ENCODE measurements around the gene CENPH.
"Not testable (repeated sequence)": the region's sequence is repeated elsewhere in the genome, so short reads cannot be mapped to it uniquely, and the experiment has no call there.

CENPH gene, protein sequence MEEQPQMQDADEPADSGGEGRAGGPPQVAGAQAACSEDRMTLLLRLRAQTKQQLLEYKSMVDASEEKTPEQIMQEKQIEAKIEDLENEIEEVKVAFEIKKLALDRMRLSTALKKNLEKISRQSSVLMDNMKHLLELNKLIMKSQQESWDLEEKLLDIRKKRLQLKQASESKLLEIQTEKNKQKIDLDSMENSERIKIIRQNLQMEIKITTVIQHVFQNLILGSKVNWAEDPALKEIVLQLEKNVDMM

DNA sequence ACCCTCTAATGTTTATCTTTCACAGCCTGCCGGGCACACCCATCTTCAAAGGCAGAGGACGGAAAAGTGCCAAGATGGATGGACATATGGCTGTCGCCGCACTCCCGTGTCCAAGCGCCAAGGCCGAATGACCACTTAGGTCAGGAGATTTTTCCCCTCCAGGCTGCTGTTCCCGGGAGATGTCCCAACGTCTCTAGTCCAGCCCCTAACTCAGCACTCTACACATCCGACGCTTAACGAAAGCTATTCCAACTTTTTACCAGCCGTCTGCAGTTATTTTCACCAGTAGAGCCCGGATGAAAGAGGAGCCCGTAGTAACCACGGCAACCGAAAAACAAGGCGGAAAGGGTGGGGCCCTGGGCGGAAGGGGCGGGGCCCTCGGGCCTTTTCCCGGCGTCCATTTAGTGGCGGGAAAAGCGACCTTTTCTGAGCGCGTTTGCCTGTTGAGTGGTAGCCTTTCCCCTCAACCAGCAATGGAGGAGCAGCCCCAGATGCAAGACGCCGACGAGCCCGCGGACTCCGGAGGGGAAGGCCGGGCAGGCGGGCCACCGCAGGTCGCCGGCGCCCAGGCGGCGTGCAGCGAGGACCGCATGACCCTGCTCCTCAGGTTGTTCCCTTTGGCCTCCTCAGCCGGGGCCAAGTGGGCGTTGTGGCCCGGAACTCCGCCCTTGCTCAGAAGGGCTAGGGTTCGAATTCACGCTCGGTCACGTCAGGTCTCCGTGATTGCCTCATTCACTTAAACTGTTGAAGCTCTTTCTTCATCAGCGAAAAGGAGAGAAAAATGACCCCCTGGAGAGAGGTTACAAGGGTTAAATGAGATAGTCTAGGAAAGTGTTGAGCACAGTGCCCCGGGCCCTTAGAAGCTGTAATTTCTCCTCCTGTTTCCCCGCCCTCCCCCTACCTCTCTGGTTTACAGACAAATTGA, at the start of gene CENPH:
Gene CENPH, plus strand, starts transcription at position 422 of the 925 bp plus-strand sequence. Its CDS starts 52 bp downstream, at position 474.
- H3K36me3 ChIP-seq (ENCODE audit: control insufficient read depth in 2 of 2, insufficient read depth in 2 of 2, low read length in 2 of 2), result no peaks in the 10 kb centered on the region
- no peaks in the 10 kb centered on the region for H3K9me3 ChIP-seq (ENCODE audit: control insufficient read depth in 2 of 2, low read length in 2 of 2)
- H3K4me3 ChIP-seq (ENCODE audit: low read length in 2 of 2), result peak within 1 kb of the TSS; percentile 98
- H3K4me1 ChIP-seq (ENCODE audit: control insufficient read depth, insufficient read depth, low read length), result peaks cover 14% of the 10 kb centered on the region
- H3K27me3 ChIP-seq (ENCODE audit: control insufficient read depth in 1 of 2, insufficient read depth in 2 of 2, low read length in 2 of 2), result no peaks in the 10 kb centered on the region
- H3K27ac ChIP-seq (ENCODE audit: low read length), result peak within 1 kb of the TSS; percentile 64
- peak within 1 kb of the TSS; percentile 76 to 89 for H3K9ac ChIP-seq (ENCODE audit: low read length in 2 of 2)

DNA sequence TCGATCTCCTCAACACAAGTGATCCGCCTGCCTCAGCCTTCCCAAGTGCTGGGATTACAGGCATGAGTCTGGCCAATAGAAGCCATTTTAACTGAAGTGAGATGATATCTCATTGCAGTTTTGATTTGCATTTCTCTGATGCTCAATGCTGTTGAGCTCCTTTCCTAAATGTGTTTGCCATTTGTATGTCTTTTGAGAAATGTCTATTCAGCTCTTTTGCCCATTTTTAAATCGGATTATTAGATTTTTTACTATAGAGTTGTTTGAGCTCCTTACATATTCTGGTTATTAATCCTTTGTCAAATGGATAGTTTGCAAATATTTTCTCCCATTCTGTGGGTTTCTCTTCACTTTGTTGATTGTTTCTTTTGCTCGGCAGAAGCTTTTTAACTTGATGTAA, 49.1 kb upstream of the CENPH start:
- not testable (repeated sequence) for H3K27ac ChIP-seq (ENCODE audit: low read length); H3K4me1 ChIP-seq (ENCODE audit: control insufficient read depth, insufficient read depth, low read length); H3K36me3 ChIP-seq (ENCODE audit: control insufficient read depth in 2 of 2, insufficient read depth in 2 of 2, low read length in 2 of 2); H3K9me3 ChIP-seq (ENCODE audit: control insufficient read depth in 2 of 2, low read length in 2 of 2); H3K27me3 ChIP-seq (ENCODE audit: control insufficient read depth in 1 of 2, insufficient read depth in 2 of 2, low read length in 2 of 2); H3K4me3 ChIP-seq (ENCODE audit: low read length in 2 of 2); H3K9ac ChIP-seq (ENCODE audit: low read length in 2 of 2)

DNA sequence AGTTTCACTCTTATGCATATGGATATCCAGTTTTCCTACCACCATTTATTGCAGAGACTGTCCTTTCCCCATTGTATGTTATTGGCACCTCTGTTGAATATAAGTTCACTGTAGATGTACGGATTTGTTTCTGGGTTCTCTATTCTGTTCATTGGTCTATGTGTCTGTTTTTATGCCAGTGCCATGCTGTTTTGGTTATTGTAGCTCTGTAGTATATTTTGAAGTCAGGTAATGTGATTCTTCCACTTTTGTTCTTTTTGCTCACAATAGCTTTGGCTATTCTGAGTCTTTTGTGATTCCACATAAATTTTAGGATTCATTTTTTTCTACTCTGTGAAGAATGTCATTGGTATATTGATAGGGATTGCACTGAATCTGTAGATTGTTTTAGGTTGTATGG, 48.6 kb upstream of the CENPH start:
- Histone ChIP-seq H3K9ac (ENCODE audit: low read length in 2 of 2) (no peak overlapping the region), H3K9me3 (ENCODE audit: control insufficient read depth in 2 of 2, low read length in 2 of 2) (peaks cover 0 to 3% of the 10 kb centered on the region in 2 donors), H3K27ac (ENCODE audit: low read length) (no peak overlapping the region), H3K4me3 (ENCODE audit: low read length in 2 of 2) (no peak overlapping the region), H3K4me1 (ENCODE audit: control insufficient read depth, insufficient read depth, low read length) (no peaks in the 10 kb centered on the region), H3K36me3 (ENCODE audit: control insufficient read depth in 2 of 2, insufficient read depth in 2 of 2, low read length in 2 of 2) (no peaks in the 10 kb centered on the region), H3K27me3 (ENCODE audit: control insufficient read depth in 1 of 2, insufficient read depth in 2 of 2, low read length in 2 of 2) (no peaks in the 10 kb centered on the region)

DNA sequence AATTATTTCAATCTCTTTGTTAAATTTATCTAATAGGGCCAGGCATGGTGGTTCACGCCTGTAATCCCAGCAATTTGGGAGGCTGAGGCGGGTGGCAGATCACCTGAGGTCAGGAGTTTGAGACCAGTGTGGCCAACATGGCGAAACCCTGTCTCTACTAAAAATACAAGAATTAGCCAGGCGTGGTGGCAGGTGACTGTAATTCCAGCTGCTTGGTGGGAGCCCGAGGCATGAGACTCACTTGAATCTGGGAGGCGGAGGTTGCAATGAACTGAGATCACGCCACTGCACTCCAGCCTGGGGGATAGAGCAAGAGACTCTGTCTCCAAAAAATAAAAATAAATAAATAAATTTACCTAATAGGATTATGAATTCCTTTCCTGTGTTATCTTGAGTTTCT, 40.8 kb upstream of the CENPH start:
- H3K9me3 ChIP-seq (ENCODE audit: control insufficient read depth in 2 of 2, low read length in 2 of 2); H3K4me1 ChIP-seq (ENCODE audit: control insufficient read depth, insufficient read depth, low read length); H3K4me3 ChIP-seq (ENCODE audit: low read length in 2 of 2); H3K36me3 ChIP-seq (ENCODE audit: control insufficient read depth in 2 of 2, insufficient read depth in 2 of 2, low read length in 2 of 2); H3K9ac ChIP-seq (ENCODE audit: low read length in 2 of 2); H3K27me3 ChIP-seq (ENCODE audit: control insufficient read depth in 1 of 2, insufficient read depth in 2 of 2, low read length in 2 of 2); H3K27ac ChIP-seq (ENCODE audit: low read length): not testable (repeated sequence)

DNA sequence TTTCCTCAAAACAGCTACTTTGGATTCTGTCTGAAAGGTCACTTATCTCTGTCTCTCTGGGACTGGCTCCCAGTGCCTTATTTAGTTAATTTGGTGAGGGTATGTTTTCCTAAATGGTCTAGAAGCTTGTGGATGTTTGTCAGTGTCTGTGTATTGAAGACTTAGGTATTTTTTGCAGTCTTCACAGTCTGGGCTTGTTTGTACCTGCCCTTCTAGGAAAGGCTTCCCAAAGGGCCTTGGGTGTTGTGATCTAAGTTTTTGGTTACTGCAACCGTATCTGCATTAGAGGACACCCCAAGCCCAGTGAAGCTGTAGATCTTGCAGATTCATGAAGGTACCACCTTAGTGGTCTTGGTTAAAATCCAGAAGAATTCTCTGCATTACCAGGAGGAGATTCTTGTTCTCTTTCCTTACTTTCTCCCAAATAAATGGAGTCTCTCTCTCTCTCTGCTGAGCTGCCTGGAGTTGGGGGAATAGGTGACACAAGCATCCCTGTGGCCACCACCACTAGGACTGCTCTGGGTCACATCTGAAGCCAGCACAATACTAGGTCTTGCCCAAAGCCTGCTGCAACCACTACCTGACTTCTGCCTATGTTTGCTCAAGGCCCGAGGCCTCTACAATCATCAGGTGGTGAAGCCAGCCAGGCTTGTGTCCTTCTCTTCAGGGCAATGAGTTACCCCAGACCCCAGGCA, 40.3 kb upstream of the CENPH start:
- Histone ChIP-seq H3K9ac (ENCODE audit: low read length in 2 of 2) (no peak overlapping the region), H3K27ac (ENCODE audit: low read length) (no peak overlapping the region), H3K4me3 (ENCODE audit: low read length in 2 of 2) (no peak overlapping the region)

DNA sequence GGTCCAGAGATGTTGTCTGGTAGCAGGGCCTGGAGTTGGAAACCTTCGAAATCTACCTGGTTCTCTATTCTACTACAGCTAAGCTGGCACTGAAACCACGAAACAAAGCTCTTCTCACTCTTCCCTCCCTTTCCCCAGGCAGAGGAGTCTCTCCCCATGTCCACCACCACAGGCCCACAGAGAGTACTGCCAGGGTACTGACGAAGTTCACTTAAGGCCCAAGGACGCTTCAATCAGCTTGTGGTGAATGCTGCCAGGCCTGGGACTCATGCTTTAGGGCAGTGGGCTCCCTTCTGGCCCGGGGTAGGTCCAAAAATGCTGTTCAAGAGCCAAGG, 39.7 kb upstream of the CENPH start:
- no peaks in the 10 kb centered on the region for H3K27me3 ChIP-seq (ENCODE audit: control insufficient read depth in 1 of 2, insufficient read depth in 2 of 2, low read length in 2 of 2)
- no peak overlapping the region for H3K27ac ChIP-seq (ENCODE audit: low read length)
- no peaks in the 10 kb centered on the region for H3K4me1 ChIP-seq (ENCODE audit: control insufficient read depth, insufficient read depth, low read length)
- no peak overlapping the region for H3K4me3 ChIP-seq (ENCODE audit: low read length in 2 of 2)
- no peaks in the 10 kb centered on the region for H3K36me3 ChIP-seq (ENCODE audit: control insufficient read depth in 2 of 2, insufficient read depth in 2 of 2, low read length in 2 of 2)
- H3K9me3 ChIP-seq (ENCODE audit: control insufficient read depth in 2 of 2, low read length in 2 of 2), result no peaks in the 10 kb centered on the region
- H3K9ac ChIP-seq (ENCODE audit: low read length in 2 of 2), result no peak overlapping the region

More for the DNA sequence above, 40.3 kb upstream of the CENPH start:
- H3K36me3 ChIP-seq (ENCODE audit: control insufficient read depth in 2 of 2, insufficient read depth in 2 of 2, low read length in 2 of 2), result no peaks in the 10 kb centered on the region
- H3K4me1 ChIP-seq (ENCODE audit: control insufficient read depth, insufficient read depth, low read length), result no peaks in the 10 kb centered on the region
- no peaks in the 10 kb centered on the region for H3K9me3 ChIP-seq (ENCODE audit: control insufficient read depth in 2 of 2, low read length in 2 of 2)
- no peaks in the 10 kb centered on the region for H3K27me3 ChIP-seq (ENCODE audit: control insufficient read depth in 1 of 2, insufficient read depth in 2 of 2, low read length in 2 of 2)

DNA sequence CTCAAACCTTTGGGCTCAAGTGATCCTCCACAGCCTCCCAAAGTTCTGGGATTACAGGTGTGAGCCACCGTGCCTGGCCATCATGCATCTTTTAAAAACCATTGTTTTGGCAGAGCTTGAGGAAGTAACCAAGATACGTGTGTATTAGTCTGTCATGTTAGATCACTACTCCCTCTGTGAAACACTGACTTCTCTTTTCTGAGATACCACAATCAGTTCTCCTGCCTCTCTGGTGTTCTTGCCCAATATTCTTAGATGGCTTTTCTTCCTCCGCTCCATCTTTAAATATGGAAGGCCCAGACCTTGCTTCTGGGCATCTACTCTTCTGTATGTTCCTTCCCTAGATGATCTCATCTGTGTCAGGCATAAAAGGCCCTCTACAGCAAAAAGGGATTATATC, 36.7 kb upstream of the CENPH start:
- Histone ChIP-seq H3K4me1 (ENCODE audit: control insufficient read depth, insufficient read depth, low read length) (no peaks in the 10 kb centered on the region), H3K9ac (ENCODE audit: low read length in 2 of 2) (no peak overlapping the region), H3K36me3 (ENCODE audit: control insufficient read depth in 2 of 2, insufficient read depth in 2 of 2, low read length in 2 of 2) (no peaks in the 10 kb centered on the region), H3K27ac (ENCODE audit: low read length) (no peak overlapping the region), H3K27me3 (ENCODE audit: control insufficient read depth in 1 of 2, insufficient read depth in 2 of 2, low read length in 2 of 2) (no peaks in the 10 kb centered on the region), H3K4me3 (ENCODE audit: low read length in 2 of 2) (no peak overlapping the region), H3K9me3 (ENCODE audit: control insufficient read depth in 2 of 2, low read length in 2 of 2) (no peaks in the 10 kb centered on the region)

DNA sequence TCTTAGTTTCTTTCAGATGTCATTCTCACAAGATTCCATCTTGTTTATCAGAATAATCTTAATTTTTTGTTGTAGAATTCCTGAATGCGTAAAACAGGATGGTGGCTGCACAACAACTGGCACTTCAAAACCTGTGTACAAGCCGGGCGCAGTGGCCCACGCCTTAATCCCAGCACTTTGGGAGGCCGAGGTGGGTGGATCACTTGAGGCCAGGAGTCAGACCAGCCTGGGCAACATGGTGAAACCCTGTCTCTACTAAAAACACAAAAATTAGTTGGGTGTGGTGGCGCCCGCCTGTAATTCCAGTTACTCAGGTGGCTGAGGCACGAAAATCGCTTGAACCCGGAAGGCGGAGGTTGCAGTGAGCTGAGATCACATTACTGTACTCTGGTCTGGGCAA, 32.9 kb upstream of the CENPH start:
- H3K9ac ChIP-seq (ENCODE audit: low read length in 2 of 2), result no peak overlapping the region

DNA sequence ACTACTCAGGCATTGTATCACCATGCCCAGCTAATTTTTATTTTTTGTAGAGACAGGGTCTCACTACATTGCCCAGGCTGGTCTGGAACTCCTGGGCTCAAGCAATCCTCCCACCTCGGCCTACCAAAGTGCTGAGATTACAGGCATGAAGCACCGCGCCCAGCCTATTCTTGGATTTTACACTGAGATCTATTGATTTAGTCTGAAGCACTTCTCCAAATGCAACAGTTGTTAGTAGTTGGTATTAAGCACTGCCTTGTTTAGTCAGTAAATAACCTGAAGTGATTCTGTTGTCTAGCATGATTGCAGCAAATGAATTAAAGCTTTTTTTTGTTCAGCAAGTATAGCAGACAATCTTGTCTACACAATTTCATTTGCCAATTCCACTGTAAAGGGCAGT, 31.3 kb upstream of the CENPH start:
- H3K36me3 ChIP-seq (ENCODE audit: control insufficient read depth in 2 of 2, insufficient read depth in 2 of 2, low read length in 2 of 2), result no peaks in the 10 kb centered on the region
- no peaks in the 10 kb centered on the region for H3K27me3 ChIP-seq (ENCODE audit: control insufficient read depth in 1 of 2, insufficient read depth in 2 of 2, low read length in 2 of 2)
- H3K4me3 ChIP-seq (ENCODE audit: low read length in 2 of 2), result no peak overlapping the region
- no peaks in the 10 kb centered on the region for H3K9me3 ChIP-seq (ENCODE audit: control insufficient read depth in 2 of 2, low read length in 2 of 2)
- no peak overlapping the region for H3K27ac ChIP-seq (ENCODE audit: low read length)
- H3K4me1 ChIP-seq (ENCODE audit: control insufficient read depth, insufficient read depth, low read length), result no peaks in the 10 kb centered on the region
- H3K9ac ChIP-seq (ENCODE audit: low read length in 2 of 2), result no peak overlapping the region

More for the DNA sequence above, 32.9 kb upstream of the CENPH start:
- no peaks in the 10 kb centered on the region for H3K9me3 ChIP-seq (ENCODE audit: control insufficient read depth in 2 of 2, low read length in 2 of 2)
- H3K4me3 ChIP-seq (ENCODE audit: low read length in 2 of 2), result no peak overlapping the region
- H3K27me3 ChIP-seq (ENCODE audit: control insufficient read depth in 1 of 2, insufficient read depth in 2 of 2, low read length in 2 of 2), result no peaks in the 10 kb centered on the region
- H3K36me3 ChIP-seq (ENCODE audit: control insufficient read depth in 2 of 2, insufficient read depth in 2 of 2, low read length in 2 of 2), result no peaks in the 10 kb centered on the region
- H3K27ac ChIP-seq (ENCODE audit: low read length), result no peak overlapping the region
- no peaks in the 10 kb centered on the region for H3K4me1 ChIP-seq (ENCODE audit: control insufficient read depth, insufficient read depth, low read length)

DNA sequence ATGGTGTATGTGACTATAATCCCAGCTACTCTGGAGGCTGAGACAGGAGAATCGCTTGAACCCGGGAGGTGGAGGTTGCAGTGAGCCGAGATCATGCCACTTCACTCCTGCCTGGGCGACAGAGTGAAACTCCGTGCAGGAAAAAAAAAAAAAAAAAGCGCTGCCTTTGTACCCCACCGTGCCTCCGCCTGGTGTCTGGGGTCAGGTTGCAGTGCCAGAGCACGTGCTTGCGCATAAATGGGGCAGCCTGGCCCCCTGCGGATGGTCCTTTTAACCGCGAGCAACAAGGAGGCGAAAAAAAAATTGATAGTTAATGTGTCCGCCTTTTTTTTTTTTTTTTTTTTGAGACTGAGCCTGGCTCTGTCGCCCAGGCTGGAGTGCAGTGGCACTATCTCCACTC, 28.7 kb upstream of the CENPH start:
- Histone ChIP-seq H3K27me3 (ENCODE audit: control insufficient read depth in 1 of 2, insufficient read depth in 2 of 2, low read length in 2 of 2) (no peaks in the 10 kb centered on the region), H3K9ac (ENCODE audit: low read length in 2 of 2) (no peak overlapping the region), H3K4me3 (ENCODE audit: low read length in 2 of 2) (no peak overlapping the region), H3K36me3 (ENCODE audit: control insufficient read depth in 2 of 2, insufficient read depth in 2 of 2, low read length in 2 of 2) (no peaks in the 10 kb centered on the region), H3K9me3 (ENCODE audit: control insufficient read depth in 2 of 2, low read length in 2 of 2) (no peaks in the 10 kb centered on the region), H3K4me1 (ENCODE audit: control insufficient read depth, insufficient read depth, low read length) (no peaks in the 10 kb centered on the region), H3K27ac (ENCODE audit: low read length) (no peak overlapping the region)
